Suprapubic skin (tissue), 4 donors: ENCODE data around the gene KANSL1.

Experiments
- CTCF ChIP-seq, 2 donors: fragments of 200-600 bp in 1 of 2; fragments of 450-650 bp in 1 of 2; sonication (generic) in 1 of 2; IDR thresholded peaks; one replicate each; pipeline ENCODE4 v1.5.1; 2016 to 2019; ENCODE audit warnings: antibody characterized with exemption in 2 of 2, mild to moderate bottlenecking in 1 of 2, moderate library complexity in 1 of 2
- POLR2A ChIP-seq, 2 donors: fragments of 450-650 bp; IDR thresholded peaks; one replicate each; pipeline ENCODE4 v1.6.1; 2017; ENCODE audit warnings: antibody characterized with exemption in 2 of 2, mild to moderate bottlenecking in 2 of 2, moderate library complexity in 2 of 2
- POLR2AphosphoS5 ChIP-seq, 3 donors: sonication (generic); formaldehyde crosslinking; IDR thresholded peaks; one replicate each; pipeline ENCODE4 v1.6.1; 2017; ENCODE audit warnings: antibody characterized with exemption in 3 of 3

- TF ChIP-seq CTCF (IDR thresholded peaks at IDR 0.05) (no peak), POLR2A (IDR thresholded peaks at IDR 0.05) (no peak), POLR2AphosphoS5 (IDR thresholded peaks at IDR 0.05) (no peak)
These were observed 158.0 kb downstream of the KANSL1 start for GRCh38 chr17:46035112-46035818.
